Stimulated activated CD4-positive, alpha-beta T cell treated with anti-CD3 and anti-CD28 coated beads, Interleukin-1b, Interleukin-23, amount 100 ng/mL, for 4 hours (primary cell): ENCODE measurements around the gene MLLT3.

Experiments used
- DNase-seq, 2 donors: peaks; one replicate each; pipeline ENCODE4 v3.0.0-alpha.2; 2020; ENCODE audit warnings: low read depth in 2 of 2

MLLT3 gene

GRCh38 chr9:20305452-20305851, 316.8 kb downstream of the MLLT3 start:
- no peak for DNase-seq

GRCh38 chr9:20303996-20304395, 318.3 kb downstream of the MLLT3 start:
- DNase-seq = no peak

GRCh38 chr9:20303066-20303465, 319.2 kb downstream of the MLLT3 start:
- DNase-seq = no peak

GRCh38 chr9:20302197-20302596, 320.1 kb downstream of the MLLT3 start:
- DNase-seq = no peak

- no peak for DNase-seq
Measured at GRCh38 chr9:20300430-20301115, 321.7 kb downstream of the MLLT3 start.

- DNase-seq = no peak
Measured at GRCh38 chr9:20297646-20298084, 324.6 kb downstream of the MLLT3 start.

GRCh38 chr9:20295555-20295954, 326.7 kb downstream of the MLLT3 start:
- no peak for DNase-seq

GRCh38 chr9:20294046-20294750, 328.1 kb downstream of the MLLT3 start:
- no peak for DNase-seq

GRCh38 chr9:20292002-20292401, 330.3 kb downstream of the MLLT3 start:
- no peak for DNase-seq
